Heart left ventricle (tissue), 16 donors: ENCODE results near the gene CARD8. TPM values are rescaled to one million over a fixed set of nuclear protein-coding genes. Genes with fewer than 3 reads are reported as not detected.

Experiments used
- ATAC-seq, 4 donors: fragments of 200-7000 bp; cut with Tn5 transposase; one replicate each; pipeline ENCODE4 v1.9.1; 2020 to 2022; ENCODE audit warnings: moderate library complexity in 4 of 4, mild to moderate bottlenecking in 3 of 4, moderate number of reproducible peaks in 1 of 4
- DNase-seq, 5 donors: peaks; one replicate each; pipeline ENCODE4 v3.0.0-alpha.2; 2020
- H3K27ac ChIP-seq, 12 donors: fragments of 200-600 bp; sonication (generic) in 4 of 12; one replicate each; pipeline versions ENCODE4 v1.5.0 to v1.8.0; 2016 to 2022; ENCODE audit warnings: mild to moderate bottlenecking in 2 of 12
- H3K27me3 ChIP-seq, 9 donors: fragments of 200-600 bp; sonication (generic) in 2 of 9; one replicate each; pipeline versions ENCODE4 v1.5.1 to v1.8.0; 2016 to 2022; ENCODE audit warnings: mild to moderate bottlenecking in 3 of 9
- H3K36me3 ChIP-seq, 9 donors: fragments of 200-600 bp; sonication (generic) in 2 of 9; one replicate each; pipeline versions ENCODE4 v1.5.0 to v1.8.0; 2018 to 2022; ENCODE audit warnings: mild to moderate bottlenecking in 2 of 9
- H3K4me1 ChIP-seq, 12 donors: fragments of 200-600 bp; sonication (generic) in 4 of 12; one replicate each; pipeline versions ENCODE4 v1.5.0 to v1.8.0; 2016 to 2022; ENCODE audit warnings: mild to moderate bottlenecking in 3 of 12
- H3K4me3 ChIP-seq, 12 donors: fragments of 200-600 bp; sonication (generic) in 4 of 12; one replicate each; pipeline versions ENCODE4 v1.5.0 to v1.8.0; 2017 to 2022; ENCODE audit warnings: mild to moderate bottlenecking in 9 of 12, moderate library complexity in 4 of 12
- H3K9me3 ChIP-seq, 12 donors: fragments of 200-600 bp; sonication (generic) in 4 of 12; one replicate each; pipeline versions ENCODE4 v1.5.0 to v1.8.0; 2016 to 2022; ENCODE audit warnings: mild to moderate bottlenecking in 1 of 12
- POLR2A ChIP-seq, 2 donors: fragments of 450-650 bp; IDR thresholded peaks; one replicate each; pipeline ENCODE4 v1.6.1; 2017; ENCODE audit warnings: antibody characterized with exemption in 2 of 2, mild to moderate bottlenecking in 2 of 2, moderate library complexity in 2 of 2
- WGBS, 4 donors: extraction: QIAGEN DNeasy Blood & Tissue Kit in 2 of 4; methylation state at CpG; one replicate each; pipeline versions ENCODE4 v1.1.5 to v1.1.7; 2013 to 2018; 5-methylcytosine and 5-hydroxymethylcytosine counted together
- intact Hi-C, 10 donors: fragments of 100-400 bp; cut with DNase I; formaldehyde crosslinking; loops; one replicate each; pipeline versions ENCODE4 v1.11.1 to v1.14.2; 2022
- polyA plus RNA-seq, 2 donors: library from polyadenylated mRNA; stranded (reverse); fragments of 200-250 nt; gene quantifications; one replicate each; pipeline ENCODE4 v1.2.3, GENCODE V29; 2013
- total RNA-seq, 9 donors: library from RNA; depleted of rRNA in 2 of 9; stranded (reverse); fragments of >200 nt in 2 of 9; fragmentation: NEBNext Ultra II Directional in 3 of 9; extraction: Animal tissue kit (Norgen Biotek cat#: 25700) in 3 of 9; gene quantifications; one replicate each; pipeline versions ENCODE4 v1.1.0 to v1.2.4, GENCODE V29; 2016 to 2023
- TF ChIP-seq, protein P1 (sequence below), 12 donors: fragments of 200-600 bp; sonication (generic) in 4 of 12; IDR thresholded peaks; one replicate each; pipeline versions ENCODE4 v1.5.0 to v1.8.0; 2018 to 2022; ENCODE audit warnings: antibody characterized with exemption in 12 of 12, mild to moderate bottlenecking in 5 of 12
- donor health status: ischemic (EF 13 %, LVEDD 7.1; RV severe dilation, severe dysfunction).
- donor health status: healthy with polysubstance abuse.
- donor health status: DM: no; HTN: yes; CAD: no.
- donor health status: DM: no; HTN: no; CAD: no.
- donor health status: ischemic (EF 25% LVEDD 6.9; RV normal size, moderate dysfunction).
- donor health status: ischemic (EF 25% LVEDD 5.7; RV mildly dilated, moderate dysfunction).
- donor health status: healthy.
- donor health status: DM: yes; HTN: yes; CAD: no.
- donor health status: ischemic (EF 35%, LVEDD 5.7; RV mildly dilated, moderate dysfunction).
- donor health status: nonischemic (EF 11% LVEDD 7.7; RV severe dilation, severe dysfunction).
- donor health status: DM: yes; HTN: yes; CAD: no.
- donor health status: PGD.
- donor health status: ischemic (EF 29% LVEDD 5.4; RV normal size, mild dysfunction).
- donor health status: nonischemic (EF 23%, LVEDD 6.1; RV moderate dilation, normal function).

Gene CARD8
- total and polyA plus RNA-seq, 11 donors = 18.3 to 49.0 (median 23.8) TPM

DNA sequence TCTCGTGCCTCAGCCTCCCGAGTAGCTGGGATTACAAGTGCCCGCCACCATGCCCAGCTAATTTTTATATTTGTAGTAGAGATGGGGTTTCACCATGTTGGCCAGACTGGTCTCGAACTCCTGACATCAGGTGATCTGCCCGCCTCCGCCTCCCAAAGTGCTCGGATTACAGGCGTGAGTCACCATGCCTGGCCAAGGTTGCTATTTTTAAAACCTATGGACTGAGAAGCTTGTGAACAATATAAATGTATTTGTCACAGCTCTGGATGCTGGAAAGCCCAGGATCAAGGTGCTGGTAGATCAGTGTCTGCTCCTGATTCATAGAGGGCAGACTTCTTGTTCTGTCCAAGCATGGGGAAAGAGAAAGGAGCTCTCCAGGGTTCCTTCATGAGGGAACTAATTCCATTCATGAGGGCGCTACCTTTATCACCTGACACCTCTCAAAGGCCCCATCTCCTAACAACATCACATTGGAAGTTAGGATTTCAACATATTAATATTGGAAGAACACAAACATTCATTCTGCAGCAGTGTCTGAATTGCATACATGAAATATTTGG lies 16.1 kb downstream of the CARD8 start:
- WGBS, 4 donors = 92 to 95% (median 94%) methylated on average over 9 of the region's 9 CpGs
- Histone ChIP-seq H3K9me3 (no peaks in the 10 kb centered on the region), H3K36me3 (peaks cover 0 to 86% (median 50%) of the 10 kb centered on the region in 9 donors), H3K27me3 (no peaks in the 10 kb centered on the region), H3K4me3 (no peak overlapping the region), H3K27ac (no peak overlapping the region), H3K4me1 (peaks cover 0 to 6% (median 2%) of the 10 kb centered on the region in 12 donors)
- ATAC-seq = no peak
- TF ChIP-seq POLR2A (IDR thresholded peaks at IDR 0.05) = no peak
- TF ChIP-seq, protein P1, sequence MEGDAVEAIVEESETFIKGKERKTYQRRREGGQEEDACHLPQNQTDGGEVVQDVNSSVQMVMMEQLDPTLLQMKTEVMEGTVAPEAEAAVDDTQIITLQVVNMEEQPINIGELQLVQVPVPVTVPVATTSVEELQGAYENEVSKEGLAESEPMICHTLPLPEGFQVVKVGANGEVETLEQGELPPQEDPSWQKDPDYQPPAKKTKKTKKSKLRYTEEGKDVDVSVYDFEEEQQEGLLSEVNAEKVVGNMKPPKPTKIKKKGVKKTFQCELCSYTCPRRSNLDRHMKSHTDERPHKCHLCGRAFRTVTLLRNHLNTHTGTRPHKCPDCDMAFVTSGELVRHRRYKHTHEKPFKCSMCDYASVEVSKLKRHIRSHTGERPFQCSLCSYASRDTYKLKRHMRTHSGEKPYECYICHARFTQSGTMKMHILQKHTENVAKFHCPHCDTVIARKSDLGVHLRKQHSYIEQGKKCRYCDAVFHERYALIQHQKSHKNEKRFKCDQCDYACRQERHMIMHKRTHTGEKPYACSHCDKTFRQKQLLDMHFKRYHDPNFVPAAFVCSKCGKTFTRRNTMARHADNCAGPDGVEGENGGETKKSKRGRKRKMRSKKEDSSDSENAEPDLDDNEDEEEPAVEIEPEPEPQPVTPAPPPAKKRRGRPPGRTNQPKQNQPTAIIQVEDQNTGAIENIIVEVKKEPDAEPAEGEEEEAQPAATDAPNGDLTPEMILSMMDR (IDR thresholded peaks at IDR 0.05) = no peak
- DNase-seq = no peak
- intact Hi-C loops = no loop called here

DNA sequence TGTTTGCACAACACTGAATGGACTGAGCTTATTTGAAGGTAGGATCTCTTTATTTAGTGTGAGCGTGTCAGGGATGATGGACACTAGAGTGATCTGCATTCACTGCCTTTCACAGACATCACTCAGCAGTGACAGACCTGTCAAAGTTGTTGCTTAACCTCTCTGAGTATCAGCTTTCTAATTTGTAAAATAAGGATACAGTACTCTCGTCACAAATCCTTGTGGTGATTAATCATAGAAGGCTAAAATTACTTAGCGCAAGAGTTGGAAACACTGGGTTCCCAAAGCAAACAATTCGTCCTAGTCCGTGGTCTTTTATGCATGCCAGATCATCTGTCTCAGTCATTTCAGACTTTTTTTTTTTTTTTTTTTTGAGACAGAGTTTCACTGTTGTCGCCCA lies 16.6 kb downstream of the CARD8 start:
- peaks cover 0 to under 1% (median 0%) of the 10 kb centered on the region in 12 donors for H3K4me1 ChIP-seq
- no peaks in the 10 kb centered on the region for H3K27me3 ChIP-seq
- H3K9me3 ChIP-seq = no peaks in the 10 kb centered on the region
- no peak for ATAC-seq
- H3K4me3 ChIP-seq = no peak overlapping the region
- H3K36me3 ChIP-seq = peaks cover 0 to 91% (median 56%) of the 10 kb centered on the region in 9 donors
- H3K27ac ChIP-seq = no peak overlapping the region
- no peak for DNase-seq
- 78 to 94% (median 85%) methylated on average over 6 of the region's 6 CpGs for WGBS, 4 donors
- intact Hi-C loops = no loop called here
- no peak for TF ChIP-seq POLR2A (IDR thresholded peaks at IDR 0.05)
- TF ChIP-seq, protein P1 (IDR thresholded peaks at IDR 0.05) = no peak

DNA sequence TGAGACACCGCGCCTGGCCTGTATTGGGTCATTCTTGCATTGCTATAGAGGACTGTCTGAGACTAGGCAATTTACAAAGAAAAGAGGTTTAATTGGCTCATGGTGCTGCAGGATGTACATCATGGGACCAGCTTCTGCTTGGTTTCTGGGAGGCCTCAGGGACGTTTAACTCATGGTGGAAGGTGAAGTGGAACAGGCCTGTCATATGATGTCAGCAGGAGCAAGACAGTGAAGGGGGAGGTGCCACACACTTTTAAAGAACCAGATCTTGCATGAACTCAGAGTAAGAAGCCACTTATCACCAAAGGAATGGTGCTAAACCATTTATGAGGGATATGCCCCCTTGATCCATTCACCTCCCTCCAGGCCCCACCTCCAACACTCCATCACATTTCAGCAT lies 18.7 kb downstream of the CARD8 start:
- no peak for TF ChIP-seq POLR2A (IDR thresholded peaks at IDR 0.05)
- TF ChIP-seq, protein P1 (IDR thresholded peaks at IDR 0.05) = no peak
- 63 to 82% (median 73%) methylated on average over 3 of the region's 3 CpGs for WGBS, 4 donors
- DNase-seq (no peak), ATAC-seq (no peak)
- no peaks in the 10 kb centered on the region for H3K9me3 ChIP-seq
- no peak overlapping the region for H3K27ac ChIP-seq
- no peaks in the 10 kb centered on the region for H3K27me3 ChIP-seq
- H3K4me1 ChIP-seq = no peaks in the 10 kb centered on the region
- H3K4me3 ChIP-seq = no peak overlapping the region
- H3K36me3 ChIP-seq = peaks cover 0 to 100% (median 74%) of the 10 kb centered on the region in 9 donors
- intact Hi-C loops = no loop called here

DNA sequence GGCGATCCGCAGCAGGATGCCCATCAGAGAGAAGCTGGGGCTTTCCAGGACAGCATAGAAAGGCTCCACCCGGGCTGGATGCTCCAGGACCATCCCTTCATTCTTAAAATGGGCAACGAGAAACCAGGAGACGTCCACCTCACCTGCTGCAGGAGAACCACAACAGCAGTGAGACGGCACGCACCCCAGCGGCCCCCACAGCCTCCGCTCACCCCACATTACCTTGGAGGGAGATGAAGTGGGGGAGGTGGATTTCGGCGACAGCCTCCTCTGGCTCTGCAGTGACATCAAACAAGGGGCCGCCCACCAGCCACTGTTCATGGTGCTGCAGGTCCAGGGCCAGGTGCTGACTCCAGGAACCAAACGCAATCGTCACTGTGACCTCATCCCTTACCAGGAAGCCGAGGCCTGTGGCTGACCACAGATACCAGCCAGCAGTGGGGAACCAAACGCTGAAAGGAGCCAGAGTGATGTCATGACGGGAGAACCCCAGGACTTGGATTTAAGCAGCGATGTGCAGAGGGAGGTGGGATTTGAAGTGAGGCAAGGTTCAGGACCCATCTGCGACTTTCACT lies 25.1 kb downstream of the CARD8 start:
- intact Hi-C loops = no loop called here
- Histone ChIP-seq H3K9me3 (no peaks in the 10 kb centered on the region), H3K4me1 (no peaks in the 10 kb centered on the region), H3K36me3 (peaks cover 0 to 100% (median 94%) of the 10 kb centered on the region in 9 donors), H3K27me3 (no peaks in the 10 kb centered on the region), H3K27ac (no peak overlapping the region), H3K4me3 (no peak overlapping the region)
- 85 to 93% (median 90%) methylated on average over 18 to 19 of the region's 19 CpGs for WGBS, 4 donors
- TF ChIP-seq, protein P1 (IDR thresholded peaks at IDR 0.05) = no peak
- no peak for TF ChIP-seq POLR2A (IDR thresholded peaks at IDR 0.05)
- ATAC-seq (no peak), DNase-seq (no peak)
